IPS-NIHi7 (cell line): Measurements from ENCODE around the gene PGD.

Experiments used
- DNase-seq: peaks from one replicate; pipeline ENCODE4 v3.0.0; 2012; ENCODE audit warnings: mixed read lengths; ENCODE audit errors: extremely low spot score

PGD gene

GRCh38 chr1:10398734-10399443 is at the start of gene PGD:
Gene PGD, plus strand, starts transcription at chr1:10399064. Its CDS starts 54 bp downstream, at chr1:10399118.
- peak; percentile 100 for DNase-seq

GRCh38 chr1:10353282-10353681 is 45.6 kb upstream of the PGD start:
- DNase-seq = peak; percentile 56

- no peak for DNase-seq
These were observed 45.2 kb upstream of the PGD start for GRCh38 chr1:10353693-10354092.

- no peak for DNase-seq
These were observed 38.8 kb upstream of the PGD start for GRCh38 chr1:10360045-10360444.

GRCh38 chr1:10361515-10361914 is 37.3 kb upstream of the PGD start:
- DNase-seq = no peak

GRCh38 chr1:10368194-10368593 is 30.7 kb upstream of the PGD start:
- no peak for DNase-seq

GRCh38 chr1:10374442-10374860 is 24.4 kb upstream of the PGD start:
- no peak for DNase-seq

- peak; percentile 50 for DNase-seq
These were observed 21.4 kb upstream of the PGD start for GRCh38 chr1:10377365-10378029.

GRCh38 chr1:10378081-10378841 is 20.6 kb upstream of the PGD start:
- DNase-seq = no peak

GRCh38 chr1:10379101-10379620 is 19.7 kb upstream of the PGD start:
- no peak for DNase-seq

- DNase-seq = no peak
These were observed 19.2 kb upstream of the PGD start for GRCh38 chr1:10379676-10380075.

GRCh38 chr1:10380594-10381275 is 18.1 kb upstream of the PGD start:
- DNase-seq = no peak

GRCh38 chr1:10383630-10384029 is 15.2 kb upstream of the PGD start:
- no peak for DNase-seq

- no peak for DNase-seq
These were observed 14.6 kb upstream of the PGD start for GRCh38 chr1:10384219-10384618.

- DNase-seq = no peak
These were observed 11.8 kb upstream of the PGD start for GRCh38 chr1:10386761-10387676.

GRCh38 chr1:10387677-10388386 is 11.0 kb upstream of the PGD start:
- peak; percentile 37 for DNase-seq

GRCh38 chr1:10388387-10388715 is 10.5 kb upstream of the PGD start:
- DNase-seq = no peak

GRCh38 chr1:10389271-10389973 is 9.4 kb upstream of the PGD start:
- no peak for DNase-seq

- no peak for DNase-seq
These were observed 2.0 kb upstream of the PGD start for GRCh38 chr1:10396870-10397269.

GRCh38 chr1:10398278-10398733 is 558 bp upstream of the PGD start:
- no peak for DNase-seq
